DMS114 treated with DMSO at 0.1 percent for 48 hours (cell line): ENCODE data around the gene ZNF511.
"Not testable (repeated sequence)": the region's sequence is repeated elsewhere in the genome, so short reads cannot be mapped to it uniquely, and the experiment has no call there.

Experiments
- DNase-seq: peaks from one replicate; lab custom pipeline; 2025; ENCODE audit not compliant: unreplicated experiment; lab: John Stamatoyannopoulos, UW

Gene ZNF511

DNA sequence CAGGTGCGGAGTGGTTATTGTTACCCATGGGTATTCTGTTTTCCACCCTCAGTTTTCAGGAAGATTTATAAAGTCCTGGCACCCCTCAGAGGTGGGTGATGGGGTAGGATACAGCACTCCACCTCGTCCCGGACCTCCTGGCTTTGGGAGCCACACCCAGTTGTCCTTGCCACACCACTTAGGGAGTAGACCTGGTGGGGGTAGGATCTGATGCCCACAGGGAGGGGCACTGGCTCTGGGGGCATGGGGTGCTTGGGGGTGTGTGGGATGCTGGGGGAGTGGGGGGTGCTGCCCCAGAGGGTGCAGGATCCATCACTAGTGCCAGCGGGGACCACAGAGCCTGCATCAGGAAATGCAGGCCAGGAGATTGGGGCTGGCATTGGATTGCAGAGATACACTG, 4.5 kb downstream of the ZNF511 start:
- DNase-seq, result no peak

DNA sequence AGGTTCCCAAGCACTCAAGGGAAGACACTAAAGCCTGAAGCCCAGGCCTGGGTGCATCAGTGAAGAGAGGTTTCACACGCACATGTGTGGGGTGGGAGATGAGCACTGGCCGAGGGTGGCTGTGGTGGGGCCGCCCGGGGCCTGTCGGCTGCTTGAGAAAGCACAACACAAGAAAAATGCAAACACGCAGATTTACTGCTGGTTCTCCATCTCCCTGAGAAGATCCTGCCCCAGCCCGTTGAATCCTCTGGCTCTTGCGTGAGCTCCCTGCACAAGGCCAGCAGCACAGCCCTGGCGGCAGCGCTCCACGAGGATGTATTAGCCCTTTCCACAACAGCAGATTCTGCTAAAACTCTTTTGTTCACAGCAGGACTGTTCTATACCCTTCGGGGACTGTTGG, 6.2 kb downstream of the ZNF511 start:
- DNase-seq, result no peak

DNA sequence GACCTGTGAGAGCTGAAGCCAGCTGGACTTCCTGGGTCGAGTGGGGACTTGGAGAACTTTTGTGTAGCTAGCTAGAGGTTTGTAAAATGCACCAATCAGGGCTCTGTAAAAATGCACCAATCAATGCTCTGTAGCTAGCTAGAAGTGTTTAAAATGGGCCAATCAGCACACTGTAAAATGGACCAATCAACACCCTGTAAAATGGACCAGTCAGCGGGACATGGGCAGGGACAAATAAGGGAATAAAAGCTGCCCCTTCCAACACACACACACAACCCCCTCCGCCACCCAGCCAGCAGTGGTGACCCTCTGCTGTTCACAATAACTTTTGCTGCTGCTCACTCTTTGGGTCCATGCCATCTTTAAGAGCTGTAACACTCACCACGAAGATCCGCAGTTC, 7.1 kb downstream of the ZNF511 start:
- peak; percentile 21 for DNase-seq

DNA sequence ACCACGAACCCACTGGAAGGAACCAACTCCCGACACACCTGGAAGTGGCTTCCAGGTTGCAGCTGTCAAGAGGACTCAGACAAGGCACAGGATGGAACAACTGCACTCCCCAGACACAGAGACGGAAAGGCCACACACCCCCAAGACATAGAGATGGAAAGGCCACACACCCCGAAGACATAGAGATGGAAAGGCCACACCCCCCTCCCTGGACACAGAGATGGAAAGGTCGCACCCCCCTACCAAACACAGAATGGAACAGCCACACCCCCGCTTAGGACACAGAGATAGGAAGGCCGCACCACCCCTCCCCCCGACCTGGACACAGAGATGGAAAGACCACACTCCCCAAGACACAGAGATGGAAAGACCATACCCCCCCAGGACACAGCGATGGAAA, 7.6 kb downstream of the ZNF511 start:
- no peak for DNase-seq

DNA sequence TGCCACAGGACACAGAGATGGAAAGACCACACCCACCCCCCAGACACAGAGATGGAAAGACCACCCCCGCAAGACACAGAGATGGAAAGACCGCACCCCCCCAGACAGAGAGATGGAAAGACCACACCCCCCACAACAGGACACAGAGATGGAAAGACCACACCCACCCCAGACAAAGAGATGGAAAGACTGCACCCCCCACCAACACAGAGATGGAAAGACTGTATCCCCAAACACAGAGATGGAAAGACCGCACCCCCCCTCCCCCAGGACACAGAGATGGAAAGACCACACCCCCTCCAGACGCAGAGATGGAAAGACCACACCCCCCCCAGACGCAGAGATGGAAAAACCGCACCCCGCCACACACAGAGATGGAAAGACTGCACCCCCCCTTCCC, 8.0 kb downstream of the ZNF511 start:
- DNase-seq, result no peak

DNA sequence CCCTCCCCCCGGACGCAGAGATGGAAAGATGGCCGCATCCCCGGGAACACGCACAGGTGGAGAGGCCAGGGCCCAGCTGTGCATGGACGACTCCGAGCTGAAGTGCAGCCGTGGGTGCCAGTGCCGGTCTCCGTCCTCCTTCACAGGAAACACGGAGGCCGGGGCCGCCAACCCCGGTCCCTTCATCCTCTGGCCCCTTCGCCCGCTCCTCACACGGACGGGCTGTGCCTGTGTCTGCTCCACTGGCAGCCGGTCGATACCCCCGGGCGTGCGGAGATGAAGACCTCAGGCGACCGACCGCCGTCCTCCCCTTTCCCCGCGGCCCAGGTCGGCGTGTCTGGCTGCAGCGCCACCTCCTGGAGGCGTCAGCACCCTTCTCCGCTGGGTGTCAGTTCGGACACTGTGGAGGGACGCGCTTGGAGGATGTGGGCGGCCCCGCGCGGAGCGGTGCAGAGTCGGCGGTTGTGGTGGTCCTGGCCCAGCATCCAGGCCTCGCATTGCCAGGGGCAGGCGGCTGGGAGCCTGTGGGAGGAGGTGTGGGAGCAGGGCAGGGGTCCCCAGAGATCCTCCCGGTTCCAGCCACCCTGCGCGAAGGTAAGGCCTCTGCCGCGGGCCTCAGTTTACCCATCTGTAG, 9.9 kb downstream of the ZNF511 start:
- DNase-seq, result peak; percentile 17

DNA sequence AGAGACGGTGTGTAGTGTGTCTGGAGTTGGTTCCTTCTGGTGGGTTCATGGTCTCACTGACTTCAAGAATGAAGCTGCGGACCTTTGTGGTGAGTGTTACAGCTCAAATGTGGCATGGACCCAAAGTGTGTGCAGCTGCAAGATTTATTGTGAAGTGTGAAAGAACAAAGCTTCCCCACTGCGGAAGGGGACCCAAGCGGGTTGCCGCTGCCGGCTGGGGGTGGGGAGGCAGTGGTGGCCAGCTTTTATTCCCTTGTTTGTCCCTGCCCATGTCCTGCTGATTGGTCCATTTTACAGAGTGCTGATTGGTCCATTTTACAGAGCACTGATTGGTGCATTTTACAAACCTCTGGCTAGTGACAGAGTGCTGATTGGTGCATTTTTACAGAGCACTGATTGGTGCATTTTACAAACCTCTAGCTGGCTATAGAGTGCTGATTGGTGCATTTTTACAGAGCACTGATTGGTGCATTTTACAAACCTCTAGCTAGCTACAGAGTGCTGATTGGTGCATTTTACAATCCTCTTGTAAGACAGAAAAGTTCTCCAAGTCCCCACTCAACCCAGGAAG, 12.2 kb downstream of the ZNF511 start:
- DNase-seq, result not testable (repeated sequence)

DNA sequence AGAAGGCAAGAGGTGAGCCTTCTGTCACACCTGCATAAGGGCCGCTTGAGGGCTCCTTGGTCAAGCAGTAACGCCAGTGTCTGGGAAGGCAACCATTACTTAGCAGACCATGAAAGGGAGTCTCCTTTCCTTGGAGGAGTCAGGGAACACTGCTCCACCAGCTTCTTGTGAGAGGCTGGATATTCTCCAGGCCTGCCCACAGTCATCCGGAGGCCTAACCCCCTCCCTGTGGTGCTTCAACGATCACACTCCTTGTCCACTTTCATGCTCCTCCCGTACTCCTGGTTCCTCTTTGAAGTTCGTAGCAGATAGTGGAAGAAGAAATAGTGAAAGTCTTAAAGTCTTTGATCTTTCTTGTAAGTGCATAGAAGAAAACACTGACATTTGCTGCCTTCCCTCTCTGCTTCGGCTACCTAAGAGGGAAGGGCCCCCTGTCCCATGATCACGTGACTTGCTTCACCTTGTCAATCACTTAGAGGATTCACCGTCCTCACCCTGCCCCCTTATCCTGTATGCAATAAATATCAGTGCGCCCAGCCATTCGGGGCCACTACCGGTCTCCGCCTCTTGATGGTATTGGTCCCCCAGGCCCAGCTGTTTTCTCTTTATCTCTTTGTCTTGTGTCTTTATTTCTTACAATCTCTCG, 13.5 kb downstream of the ZNF511 start:
- DNase-seq, result not testable (repeated sequence)

DNA sequence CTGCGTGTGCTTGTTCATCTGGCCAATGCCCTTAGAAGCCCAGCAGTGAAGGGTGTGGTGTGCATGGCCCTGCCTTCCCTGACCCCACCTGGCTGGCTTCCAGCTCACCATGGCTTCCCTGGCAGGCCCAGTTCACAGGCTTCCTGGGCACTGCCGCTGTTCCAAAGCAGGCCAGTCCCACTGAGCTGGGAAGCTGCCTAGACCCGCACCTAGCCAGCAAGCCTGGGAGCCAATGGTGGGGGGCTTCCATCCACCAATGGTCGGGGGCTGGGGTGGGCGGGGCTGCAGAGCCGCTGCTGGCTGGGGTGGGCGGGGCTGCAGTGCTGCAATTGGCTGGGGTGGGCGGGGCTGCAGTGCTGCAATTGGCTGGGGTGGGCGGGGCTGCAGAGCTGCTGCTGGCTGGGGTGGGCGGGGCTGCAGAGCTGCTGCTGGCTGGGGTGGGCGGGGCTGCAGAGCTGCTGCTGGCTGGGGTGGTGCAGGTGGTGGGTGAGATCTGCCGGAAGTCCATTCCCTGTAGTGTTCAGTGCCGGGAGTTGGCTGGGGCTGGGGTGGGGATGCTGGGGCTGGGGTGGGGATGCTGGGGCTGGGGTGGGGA, 15.6 kb downstream of the ZNF511 start:
- DNase-seq, result peak; percentile 37

DNA sequence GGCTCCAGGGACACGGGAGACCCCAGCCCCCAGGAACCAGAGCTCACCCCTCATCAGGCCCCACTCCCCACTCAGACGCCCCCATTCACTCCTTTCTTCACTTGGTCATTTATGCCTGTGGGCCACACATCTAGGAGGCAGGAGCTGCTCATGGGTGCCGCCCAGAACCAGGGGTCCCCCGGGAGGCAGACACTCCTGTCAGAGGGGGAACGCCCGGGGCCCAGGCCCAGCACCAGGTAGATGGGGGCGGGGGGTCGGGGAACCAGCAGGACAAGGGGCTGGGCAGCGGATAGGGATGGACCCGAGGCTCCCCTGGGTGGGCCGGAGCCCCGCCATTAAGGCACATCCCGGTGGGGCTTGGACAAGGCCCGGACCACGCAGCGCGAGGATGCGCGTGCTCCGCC, 16.1 kb downstream of the ZNF511 start:
- no peak for DNase-seq

DNA sequence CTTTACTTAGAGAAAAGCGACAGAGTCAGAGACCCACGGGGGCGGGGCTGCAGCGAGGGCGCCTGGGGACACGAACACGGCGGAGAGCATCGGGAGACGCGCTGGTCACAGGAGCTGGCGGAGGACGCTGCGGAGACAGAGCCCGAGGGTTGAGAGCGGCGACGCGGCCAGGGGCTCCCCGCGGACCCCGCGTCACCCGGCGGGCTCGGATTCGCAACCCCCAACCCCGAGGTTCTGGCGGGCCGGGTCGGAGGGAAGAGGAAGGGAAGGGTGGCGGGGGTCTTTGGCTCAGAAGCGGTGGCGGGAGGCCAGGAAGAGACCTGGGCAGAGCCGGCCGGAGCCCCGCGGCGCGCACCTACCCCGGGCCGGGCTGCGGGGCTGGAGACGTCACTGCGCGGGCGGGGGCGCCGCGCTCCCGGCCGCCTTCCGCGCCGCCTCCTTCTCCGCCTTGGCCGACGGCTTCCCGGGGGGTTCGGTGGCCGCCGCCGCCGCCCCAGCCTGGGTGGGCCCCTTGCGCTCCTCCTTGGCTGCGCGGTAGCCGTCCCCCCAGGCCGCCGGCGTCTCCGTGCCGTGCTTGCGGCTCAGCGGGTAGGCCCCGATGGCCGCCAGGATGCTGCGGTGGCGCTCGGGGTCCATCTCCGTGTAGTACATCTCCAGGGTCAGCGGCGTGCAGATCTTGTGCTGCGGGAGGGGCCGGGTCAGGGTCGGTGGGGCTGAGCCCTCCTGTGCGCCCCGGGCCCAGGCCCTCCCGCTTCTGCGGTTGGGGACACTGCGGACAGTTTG, 16.9 kb downstream of the ZNF511 start:
- DNase-seq, result no peak

DNA sequence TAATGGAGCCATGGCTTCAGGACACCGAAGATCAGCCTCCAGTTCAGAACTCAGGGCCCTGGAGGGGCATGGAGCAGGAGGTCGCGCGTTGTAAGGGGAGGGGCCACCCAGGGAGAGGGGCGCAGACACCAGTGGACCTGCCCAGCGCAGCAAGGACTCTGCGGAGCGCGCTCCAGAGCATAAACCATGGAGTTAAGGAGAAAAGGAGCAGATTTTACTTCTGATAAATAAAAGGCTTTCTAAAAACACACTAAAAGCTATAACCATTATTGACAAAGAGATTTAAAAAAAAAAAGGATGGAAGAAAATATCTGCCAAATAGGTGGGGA, 17.5 kb downstream of the ZNF511 start:
- DNase-seq, result no peak

DNA sequence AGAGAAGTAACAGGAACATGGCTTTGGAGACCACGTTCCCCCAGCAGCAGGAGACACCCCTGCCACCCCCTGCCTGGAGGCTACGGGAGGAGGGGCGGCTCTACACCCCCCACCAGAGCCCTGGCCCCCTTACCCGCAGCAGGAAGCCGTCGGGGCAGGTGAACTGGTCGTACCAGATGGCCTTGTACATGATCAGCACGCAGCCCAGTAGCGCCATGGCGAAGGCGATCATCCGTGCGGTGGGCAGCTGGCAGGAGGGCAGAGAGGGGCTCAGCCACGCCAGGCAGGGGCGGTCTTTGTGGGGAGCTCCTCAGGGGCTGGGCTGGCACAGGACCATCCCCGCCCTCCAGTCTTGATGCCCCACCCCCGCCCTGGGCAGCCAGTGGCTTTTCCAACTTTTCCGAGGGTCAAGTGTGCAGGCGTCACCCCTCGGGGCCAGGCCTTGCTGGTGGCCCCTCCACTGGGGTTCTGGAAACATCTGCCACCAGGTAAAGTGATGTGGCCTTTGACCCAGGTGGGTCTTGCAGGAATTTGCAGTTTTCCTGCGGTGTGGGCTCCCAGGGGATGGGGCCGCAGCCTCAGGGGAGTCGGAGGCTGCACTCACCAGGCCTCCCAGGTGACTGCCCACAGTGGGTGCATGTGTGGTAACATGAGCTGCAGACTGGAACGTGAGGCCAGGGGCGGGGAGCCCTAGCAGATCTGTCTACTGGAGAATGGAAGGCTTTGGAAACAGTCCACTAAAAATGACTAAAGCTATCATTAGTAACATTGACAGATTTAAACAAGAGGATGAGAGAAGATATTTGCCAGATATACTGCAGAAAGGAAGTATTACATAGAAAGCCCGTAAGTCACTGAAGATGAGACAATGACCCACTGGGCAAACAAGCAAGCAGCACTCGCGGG, 18.3 kb downstream of the ZNF511 start:
- no peak for DNase-seq

DNA sequence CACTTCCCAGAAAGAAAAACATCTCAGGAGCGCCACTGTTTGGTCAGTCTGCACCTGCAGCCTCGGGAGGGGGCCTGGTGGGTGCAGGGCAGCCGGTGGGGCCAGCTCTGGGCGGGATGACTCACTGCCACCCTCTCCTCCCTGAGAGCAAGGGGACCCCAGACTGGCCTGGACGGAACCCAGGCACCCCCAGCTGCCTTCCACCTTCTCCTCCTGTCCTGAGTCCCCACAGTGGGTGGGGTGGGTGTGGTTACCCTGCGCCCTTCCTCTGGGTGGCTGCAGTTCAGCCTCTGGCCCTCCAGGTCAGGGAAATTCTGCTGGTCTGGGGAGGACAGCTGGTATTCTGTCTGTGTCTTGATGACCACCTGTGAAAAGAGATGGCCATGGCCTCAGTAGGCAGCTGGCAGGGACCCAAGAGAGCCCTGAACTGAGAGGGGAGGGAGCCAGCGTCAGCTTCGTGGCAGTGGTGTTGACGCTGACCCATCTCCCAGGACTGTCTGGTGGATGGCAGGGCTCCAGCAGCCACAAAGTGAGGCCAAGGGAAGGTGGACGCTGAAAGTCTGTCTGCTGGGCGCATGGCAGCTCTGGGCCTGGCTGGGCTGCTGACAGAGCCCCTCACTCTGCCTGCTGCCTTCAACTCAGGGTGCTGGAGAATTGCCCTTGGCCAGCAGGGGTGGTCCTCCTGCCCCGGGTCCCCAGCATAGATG, 19.1 kb downstream of the ZNF511 start:
- no peak for DNase-seq

DNA sequence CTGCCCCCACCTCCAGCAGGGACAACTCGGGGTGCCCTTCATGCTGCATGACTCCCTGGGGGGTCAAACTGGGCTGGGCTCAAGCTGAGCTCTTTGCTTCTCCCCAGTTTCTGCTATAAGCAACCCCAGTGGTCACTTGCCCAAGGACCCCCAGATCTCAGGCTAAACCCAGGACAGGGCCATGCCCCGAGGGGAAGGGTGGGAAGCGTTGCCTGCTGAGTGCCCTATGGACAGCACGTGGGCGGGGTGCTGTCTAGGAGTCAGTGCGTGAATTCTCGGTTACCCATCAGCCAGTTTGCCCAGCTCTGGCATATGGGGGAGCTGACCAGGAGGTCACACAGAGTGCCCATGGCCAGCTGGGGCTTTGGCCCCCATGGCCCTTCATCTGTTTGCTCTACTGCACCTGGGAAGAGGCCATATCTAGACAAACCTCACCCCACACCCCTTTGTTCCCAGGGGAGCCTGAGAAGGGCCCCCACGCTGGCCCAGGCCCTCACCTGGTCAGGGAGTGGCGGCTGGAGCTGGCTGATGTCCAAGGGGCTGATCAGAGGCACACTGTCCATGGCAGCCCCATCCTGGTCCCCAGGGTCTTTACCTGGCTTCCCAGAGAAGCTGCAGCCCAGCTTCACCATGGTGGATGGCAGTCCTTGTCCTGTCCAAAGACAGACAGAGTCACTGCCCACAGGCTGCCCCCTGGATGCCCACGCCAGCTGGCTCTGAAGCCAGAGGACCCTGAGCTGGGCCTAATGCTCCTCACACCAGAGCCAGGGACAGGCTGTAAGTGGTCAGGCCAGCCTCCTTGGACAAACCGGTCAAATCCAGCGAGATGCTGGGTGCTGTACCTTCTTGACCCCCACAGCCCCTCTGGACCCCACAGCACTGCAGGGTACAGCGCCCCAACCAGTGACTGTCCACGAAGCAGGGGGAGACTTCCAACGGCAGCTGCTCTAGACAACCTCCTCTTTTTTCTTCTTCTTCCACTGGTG, 19.9 kb downstream of the ZNF511 start:
- DNase-seq, result no peak

DNA sequence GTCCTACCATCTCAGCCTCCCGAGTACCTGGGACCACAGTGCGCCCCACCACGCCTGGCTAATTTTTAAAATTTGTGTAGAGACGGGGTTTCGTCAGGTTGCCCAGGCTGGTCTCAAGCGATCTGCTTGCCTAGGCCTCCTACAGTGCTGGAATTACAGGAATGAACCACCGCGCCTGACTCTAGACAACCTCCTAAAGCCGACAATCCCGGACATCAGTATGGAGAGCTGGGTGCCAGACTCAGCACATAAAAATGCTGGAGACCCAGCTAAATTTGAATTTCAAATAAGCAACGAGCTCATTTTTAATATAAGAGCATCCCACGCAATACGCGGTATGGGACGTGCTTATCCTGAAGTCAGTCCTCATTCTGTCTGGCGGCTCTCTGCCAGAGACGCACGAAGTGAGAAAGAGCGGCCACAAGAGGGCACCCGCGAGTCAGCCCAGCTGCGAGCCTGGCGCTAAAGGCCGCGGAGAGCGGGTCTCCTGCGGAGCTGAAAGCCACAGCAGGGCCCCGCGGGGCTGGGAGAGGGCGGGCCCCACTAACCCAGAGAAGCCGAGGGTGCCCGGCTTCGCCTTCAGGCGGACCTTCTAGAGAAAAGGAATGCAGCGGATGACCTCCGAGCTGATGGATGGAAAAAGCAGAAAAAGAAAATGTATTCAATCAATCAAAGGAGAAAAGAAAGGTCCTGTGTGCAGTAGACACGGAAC, 20.9 kb downstream of the ZNF511 start:
- peak; percentile 77 for DNase-seq

DNA sequence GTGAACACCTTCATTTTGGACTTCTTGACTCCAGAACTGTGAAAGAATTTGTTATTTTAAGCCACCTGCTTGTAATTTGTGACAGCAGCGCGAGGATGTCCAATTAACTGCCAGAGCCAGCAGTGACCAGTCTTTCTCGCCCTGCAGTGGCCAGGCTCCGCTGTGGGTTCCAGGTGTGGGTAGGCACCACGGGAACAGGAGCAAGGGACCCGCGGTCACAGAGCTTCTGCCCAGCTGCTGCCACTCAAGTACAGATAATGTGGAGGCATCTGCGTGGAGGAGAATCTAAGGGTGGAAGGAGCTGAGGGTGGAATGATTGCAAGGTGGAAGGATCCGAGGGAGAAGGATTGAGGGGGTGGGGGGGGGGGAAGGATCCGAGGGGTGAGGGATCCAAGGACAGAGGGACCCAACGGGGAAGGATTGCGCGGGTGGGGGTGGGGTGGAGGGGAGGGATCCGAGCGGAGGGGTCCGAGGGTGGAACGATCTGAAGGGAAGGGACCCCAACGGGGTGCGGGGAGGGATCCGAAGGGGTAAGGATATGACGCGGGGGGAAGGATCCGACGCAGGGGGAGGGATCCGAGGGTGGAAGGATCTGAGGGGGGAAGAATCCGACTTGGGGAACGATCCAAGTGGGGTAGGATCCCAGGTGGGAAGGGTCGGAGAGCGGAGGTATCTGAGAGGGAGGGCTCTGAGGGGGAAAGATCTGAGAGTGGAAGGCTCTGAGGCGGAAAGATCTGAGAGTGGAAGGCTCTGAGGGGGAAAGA, 24.4 kb downstream of the ZNF511 start:
- DNase-seq, result no peak
